ENCODE measurements around the gene RASL12. TPM values are rescaled to one million over a fixed set of nuclear protein-coding genes. Genes with fewer than 3 reads are reported as not detected.

The RASL12 gene
- total and polyA plus RNA-seq, 2 of the 4 experiments (the other 2 are of a cell fraction) = 0.18 to 0.22 TPM

DNA sequence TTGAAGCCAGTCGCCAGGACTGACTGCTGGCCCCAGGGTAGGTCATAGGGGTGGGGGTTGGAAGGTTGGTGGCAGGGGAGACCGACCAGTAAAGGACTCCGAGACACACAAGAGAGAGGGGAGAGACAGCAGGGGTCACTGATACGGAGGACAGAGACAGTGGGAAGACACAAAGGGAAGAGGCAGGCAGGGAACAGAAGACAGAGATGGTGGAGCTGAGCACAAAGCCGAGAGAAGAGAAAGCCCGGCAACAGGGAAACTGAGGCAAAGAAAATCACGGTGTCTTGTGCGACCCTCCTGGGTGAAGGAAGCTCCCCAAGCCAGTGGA, 510 bp downstream of the RASL12 start:
- intact Hi-C loops (cut with micrococcal nuclease) (no loop called here), in situ Hi-C loops (cut with MboI; ENCODE audit: low sequenced_read_pairs) (no loop called here), dilution Hi-C loops (cut with HindIII; ENCODE audit: low sequenced_read_pairs, unreplicated experiment) (no loop called here)
- H3K14ac ChIP-seq (replicated peaks; ENCODE audit: low read depth, low read length) = no peak overlapping the region
- peaks cover 19% of the 10 kb centered on the region for H3K27me3 ChIP-seq (ENCODE audit: control insufficient read depth, insufficient read depth, low read length)
- no peak overlapping the region for H2BK15ac ChIP-seq (ENCODE audit: low read depth, low read length)
- WGBS, 2 experiments (ENCODE audit: extremely low coverage in 2 of 2, insufficient read length in 1 of 2) = 43% methylated on average over 5 of the region's 8 CpGs; no CpG with 5 or more reads in 1 of the 2 experiments
- H3K4me3 ChIP-seq (ENCODE audit: insufficient read depth, low read depth, low read length) = no peak overlapping the region; the same call in 1 of the 2 replicates
- H2AK9ac ChIP-seq (replicated peaks; ENCODE audit: low read depth, low read length, poor library complexity) = no peak overlapping the region
- H3K23ac ChIP-seq (ENCODE audit: low read depth, low read length) = no peak overlapping the region
- peak overlapping the region; percentile 44; the same call in 1 of the 2 replicates for H3K4ac ChIP-seq (ENCODE audit: low read depth, low read length)
- H2AK5ac ChIP-seq (ENCODE audit: low read depth, low read length) = peak overlapping the region; percentile 47
- CTCF ChIA-PET = no interaction called here
- 0 out of 2 replicates have a peak overlapping the region, but pooled peaks have one; percentile 3 for H4K91ac ChIP-seq (ENCODE audit: insufficient read depth, low read depth, low read length)
- H4K8ac ChIP-seq (ENCODE audit: low read depth in 2 of 2, low read length in 2 of 2) = no peak overlapping the region; a peak in 1 of 4 replicates
- TF ChIP-seq MAFK (IDR thresholded peaks at IDR 0.05; ENCODE audit: low read depth, low read length) = no peak
- TF ChIP-seq POLR2A (IDR thresholded peaks at IDR 0.05; ENCODE audit: low read depth, low read length) = no peak
- TF ChIP-seq, protein P1, sequence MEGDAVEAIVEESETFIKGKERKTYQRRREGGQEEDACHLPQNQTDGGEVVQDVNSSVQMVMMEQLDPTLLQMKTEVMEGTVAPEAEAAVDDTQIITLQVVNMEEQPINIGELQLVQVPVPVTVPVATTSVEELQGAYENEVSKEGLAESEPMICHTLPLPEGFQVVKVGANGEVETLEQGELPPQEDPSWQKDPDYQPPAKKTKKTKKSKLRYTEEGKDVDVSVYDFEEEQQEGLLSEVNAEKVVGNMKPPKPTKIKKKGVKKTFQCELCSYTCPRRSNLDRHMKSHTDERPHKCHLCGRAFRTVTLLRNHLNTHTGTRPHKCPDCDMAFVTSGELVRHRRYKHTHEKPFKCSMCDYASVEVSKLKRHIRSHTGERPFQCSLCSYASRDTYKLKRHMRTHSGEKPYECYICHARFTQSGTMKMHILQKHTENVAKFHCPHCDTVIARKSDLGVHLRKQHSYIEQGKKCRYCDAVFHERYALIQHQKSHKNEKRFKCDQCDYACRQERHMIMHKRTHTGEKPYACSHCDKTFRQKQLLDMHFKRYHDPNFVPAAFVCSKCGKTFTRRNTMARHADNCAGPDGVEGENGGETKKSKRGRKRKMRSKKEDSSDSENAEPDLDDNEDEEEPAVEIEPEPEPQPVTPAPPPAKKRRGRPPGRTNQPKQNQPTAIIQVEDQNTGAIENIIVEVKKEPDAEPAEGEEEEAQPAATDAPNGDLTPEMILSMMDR (conservative IDR thresholded peaks at IDR 0.05; ENCODE audit: low read depth, low read length) = no peak
- TF ChIP-seq RAD21 (IDR thresholded peaks at IDR 0.05; ENCODE audit: low read length) = no peak
- TF ChIP-seq, protein P2, sequence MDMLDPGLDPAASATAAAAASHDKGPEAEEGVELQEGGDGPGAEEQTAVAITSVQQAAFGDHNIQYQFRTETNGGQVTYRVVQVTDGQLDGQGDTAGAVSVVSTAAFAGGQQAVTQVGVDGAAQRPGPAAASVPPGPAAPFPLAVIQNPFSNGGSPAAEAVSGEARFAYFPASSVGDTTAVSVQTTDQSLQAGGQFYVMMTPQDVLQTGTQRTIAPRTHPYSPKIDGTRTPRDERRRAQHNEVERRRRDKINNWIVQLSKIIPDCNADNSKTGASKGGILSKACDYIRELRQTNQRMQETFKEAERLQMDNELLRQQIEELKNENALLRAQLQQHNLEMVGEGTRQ (IDR thresholded peaks at IDR 0.05; ENCODE audit: low read depth, low read length) = no peak
- TF ChIP-seq RCOR1 (IDR thresholded peaks at IDR 0.05; ENCODE audit: insufficient replicate concordance, low read length) = no peak
- no peak for TF ChIP-seq RFX5 (IDR thresholded peaks at IDR 0.05; ENCODE audit: low read depth, low read length)
- TF ChIP-seq MXI1 (IDR thresholded peaks at IDR 0.05; ENCODE audit: borderline replicate concordance, low read depth, low read length) = no peak
- no peak for TF ChIP-seq SMC3 (IDR thresholded peaks at IDR 0.05; ENCODE audit: low read depth, low read length)
- no peak for TF ChIP-seq BHLHE40 (IDR thresholded peaks at IDR 0.05; ENCODE audit: low read depth, low read length)
- peaks cover 32% of the 10 kb centered on the region for H3K9me1 ChIP-seq (ENCODE audit: insufficient read depth, low read length)
- peaks cover 41% of the 10 kb centered on the region for H3K4me1 ChIP-seq (ENCODE audit: control insufficient read depth, insufficient read depth, low read length)
- no peak overlapping the region for H3K56ac ChIP-seq (ENCODE audit: extremely low read depth, insufficient read depth, low read length)
- H4K5ac ChIP-seq (ENCODE audit: low read depth, low read length) = no peak overlapping the region; the same call in 1 of the 2 replicates
- H3K4me2 ChIP-seq (ENCODE audit: low read depth, low read length) = no peak overlapping the region; the same call in 1 of the 2 replicates
- DNase-seq (no peak), ATAC-seq (ENCODE audit: low read depth) (no peak)
- H3K9ac ChIP-seq (ENCODE audit: low read depth, low read length) = no peak overlapping the region; the same call in 1 of the 2 replicates
- no peaks in the 10 kb centered on the region for H3K36me3 ChIP-seq (ENCODE audit: control insufficient read depth, insufficient read depth, low read length)
- no peak overlapping the region for H2BK5ac ChIP-seq (ENCODE audit: low read depth, low read length, poor library complexity, severe bottlenecking)
- no TSS peak for BruUV-seq (replicated peaks)
- no peaks in the 10 kb centered on the region for H3K9me3 ChIP-seq (ENCODE audit: control insufficient read depth, insufficient read depth, low read length)
- POLR2A ChIA-PET (ENCODE audit: unreplicated experiment) = no interaction called here
- H2BK120ac ChIP-seq (ENCODE audit: low read depth, low read length) = peak overlapping the region; percentile 21
- H4K20me1 ChIP-seq (ENCODE audit: insufficient read depth, low read length) = peaks cover 9% of the 10 kb centered on the region
- 0 out of 2 replicates have a peak overlapping the region, but pooled peaks have one; percentile 16 for H2BK20ac ChIP-seq (ENCODE audit: low read depth, low read length)
- H2AFZ ChIP-seq (replicated peaks; ENCODE audit: low read length, poor library complexity) = no peak overlapping the region
- H3K27ac ChIP-seq (ENCODE audit: insufficient read depth, low read length) = no peak overlapping the region
- H3K18ac ChIP-seq (ENCODE audit: low read depth, low read length) = no peak overlapping the region; the same call in 1 of the 2 replicates
- no peaks in the 10 kb centered on the region for H3K79me1 ChIP-seq (ENCODE audit: low read depth in 1 of 2, low read length in 2 of 2)

All from IMR-90 (cell line).